HL-60 (cell line): Measurements from ENCODE around the gene MRPL21.

Experiments used
- DNase-seq, 2 experiments: peaks; one replicate each; pipeline ENCODE4 v3.0.0-alpha.2; 2010 to 2020; ENCODE audit warnings: low read depth in 1 of 2, low spot score in 1 of 2
- H3K27ac ChIP-seq: fragments of 250-450 bp; sonication (Bioruptor Pico); replicated peaks from 2 replicates; pipeline ENCODE4 v1.5.1; 2020; ENCODE audit warnings: mild to moderate bottlenecking, moderate library complexity
- H3K27me3 ChIP-seq: fragments of 250-450 bp; sonication (Bioruptor Pico); 2 replicates; pipeline ENCODE4 v1.5.1; 2021; ENCODE audit warnings: mild to moderate bottlenecking, moderate library complexity; ENCODE audit not compliant: insufficient read depth, poor library complexity, severe bottlenecking
- H3K4me3 ChIP-seq: replicated peaks from 2 replicates; pipeline ENCODE4 v1.5.1; 2011; ENCODE audit warnings: mild to moderate bottlenecking, control low read depth, low read length; ENCODE audit not compliant: insufficient read depth
- GABPA ChIP-seq: IDR thresholded peaks from 2 replicates; pipeline ENCODE4 v1.6.1; 2012; ENCODE audit warnings: low read depth
- POLR2AphosphoS5 ChIP-seq: IDR thresholded peaks from 2 replicates; pipeline ENCODE4 v1.6.1; 2012; ENCODE audit warnings: low read depth
- SPI1 ChIP-seq: IDR thresholded peaks from 2 replicates; pipeline ENCODE4 v1.6.1; 2012; ENCODE audit warnings: low read depth, mild to moderate bottlenecking, borderline replicate concordance
- TF ChIP-seq, protein P1 (sequence below): IDR thresholded peaks from 2 replicates; pipeline ENCODE4 v1.6.1; 2012; ENCODE audit warnings: low read depth; ENCODE audit not compliant: insufficient replicate concordance
- TF ChIP-seq, protein P2 (sequence below): IDR thresholded peaks from one replicate; pipeline ENCODE4 v1.5.1; 2011; ENCODE audit warnings: low read length, control low read depth, inconsistent platforms; ENCODE audit not compliant: insufficient read depth

MRPL21 gene

DNA sequence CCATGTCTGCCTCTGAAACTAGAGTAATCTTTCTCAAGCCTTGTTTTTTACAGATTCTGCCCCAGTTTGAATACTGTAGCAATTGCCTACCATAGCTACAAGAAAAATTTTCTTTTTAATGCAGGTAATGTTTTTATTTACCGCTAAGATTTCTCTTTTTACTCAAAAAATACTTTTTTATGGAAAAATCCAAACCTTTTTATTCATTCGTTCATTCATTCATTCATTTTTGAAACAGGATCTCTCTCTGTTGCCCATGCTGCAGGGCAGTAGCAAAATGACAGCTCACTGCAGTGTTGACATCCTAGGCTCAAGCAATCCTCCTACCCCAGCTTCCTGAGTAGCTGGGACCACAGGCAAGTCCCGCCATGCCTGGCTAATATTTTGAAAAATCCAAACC is 59.3 kb downstream of the MRPL21 start:
- TF ChIP-seq, protein P1, sequence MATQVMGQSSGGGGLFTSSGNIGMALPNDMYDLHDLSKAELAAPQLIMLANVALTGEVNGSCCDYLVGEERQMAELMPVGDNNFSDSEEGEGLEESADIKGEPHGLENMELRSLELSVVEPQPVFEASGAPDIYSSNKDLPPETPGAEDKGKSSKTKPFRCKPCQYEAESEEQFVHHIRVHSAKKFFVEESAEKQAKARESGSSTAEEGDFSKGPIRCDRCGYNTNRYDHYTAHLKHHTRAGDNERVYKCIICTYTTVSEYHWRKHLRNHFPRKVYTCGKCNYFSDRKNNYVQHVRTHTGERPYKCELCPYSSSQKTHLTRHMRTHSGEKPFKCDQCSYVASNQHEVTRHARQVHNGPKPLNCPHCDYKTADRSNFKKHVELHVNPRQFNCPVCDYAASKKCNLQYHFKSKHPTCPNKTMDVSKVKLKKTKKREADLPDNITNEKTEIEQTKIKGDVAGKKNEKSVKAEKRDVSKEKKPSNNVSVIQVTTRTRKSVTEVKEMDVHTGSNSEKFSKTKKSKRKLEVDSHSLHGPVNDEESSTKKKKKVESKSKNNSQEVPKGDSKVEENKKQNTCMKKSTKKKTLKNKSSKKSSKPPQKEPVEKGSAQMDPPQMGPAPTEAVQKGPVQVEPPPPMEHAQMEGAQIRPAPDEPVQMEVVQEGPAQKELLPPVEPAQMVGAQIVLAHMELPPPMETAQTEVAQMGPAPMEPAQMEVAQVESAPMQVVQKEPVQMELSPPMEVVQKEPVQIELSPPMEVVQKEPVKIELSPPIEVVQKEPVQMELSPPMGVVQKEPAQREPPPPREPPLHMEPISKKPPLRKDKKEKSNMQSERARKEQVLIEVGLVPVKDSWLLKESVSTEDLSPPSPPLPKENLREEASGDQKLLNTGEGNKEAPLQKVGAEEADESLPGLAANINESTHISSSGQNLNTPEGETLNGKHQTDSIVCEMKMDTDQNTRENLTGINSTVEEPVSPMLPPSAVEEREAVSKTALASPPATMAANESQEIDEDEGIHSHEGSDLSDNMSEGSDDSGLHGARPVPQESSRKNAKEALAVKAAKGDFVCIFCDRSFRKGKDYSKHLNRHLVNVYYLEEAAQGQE: no peak
- TF ChIP-seq POLR2AphosphoS5 (no peak), GABPA (no peak), SPI1 (no peak)
- TF ChIP-seq, protein P2, sequence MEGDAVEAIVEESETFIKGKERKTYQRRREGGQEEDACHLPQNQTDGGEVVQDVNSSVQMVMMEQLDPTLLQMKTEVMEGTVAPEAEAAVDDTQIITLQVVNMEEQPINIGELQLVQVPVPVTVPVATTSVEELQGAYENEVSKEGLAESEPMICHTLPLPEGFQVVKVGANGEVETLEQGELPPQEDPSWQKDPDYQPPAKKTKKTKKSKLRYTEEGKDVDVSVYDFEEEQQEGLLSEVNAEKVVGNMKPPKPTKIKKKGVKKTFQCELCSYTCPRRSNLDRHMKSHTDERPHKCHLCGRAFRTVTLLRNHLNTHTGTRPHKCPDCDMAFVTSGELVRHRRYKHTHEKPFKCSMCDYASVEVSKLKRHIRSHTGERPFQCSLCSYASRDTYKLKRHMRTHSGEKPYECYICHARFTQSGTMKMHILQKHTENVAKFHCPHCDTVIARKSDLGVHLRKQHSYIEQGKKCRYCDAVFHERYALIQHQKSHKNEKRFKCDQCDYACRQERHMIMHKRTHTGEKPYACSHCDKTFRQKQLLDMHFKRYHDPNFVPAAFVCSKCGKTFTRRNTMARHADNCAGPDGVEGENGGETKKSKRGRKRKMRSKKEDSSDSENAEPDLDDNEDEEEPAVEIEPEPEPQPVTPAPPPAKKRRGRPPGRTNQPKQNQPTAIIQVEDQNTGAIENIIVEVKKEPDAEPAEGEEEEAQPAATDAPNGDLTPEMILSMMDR: no peak
- H3K27ac ChIP-seq: peak overlapping the region; percentile 72
- DNase-seq: peak in 1 of 2 experiments; percentile 46
- H3K4me3 ChIP-seq: peak overlapping the region; percentile 32; the same call in 1 of the 2 replicates
- H3K27me3 ChIP-seq: no peaks in the 10 kb centered on the region

DNA sequence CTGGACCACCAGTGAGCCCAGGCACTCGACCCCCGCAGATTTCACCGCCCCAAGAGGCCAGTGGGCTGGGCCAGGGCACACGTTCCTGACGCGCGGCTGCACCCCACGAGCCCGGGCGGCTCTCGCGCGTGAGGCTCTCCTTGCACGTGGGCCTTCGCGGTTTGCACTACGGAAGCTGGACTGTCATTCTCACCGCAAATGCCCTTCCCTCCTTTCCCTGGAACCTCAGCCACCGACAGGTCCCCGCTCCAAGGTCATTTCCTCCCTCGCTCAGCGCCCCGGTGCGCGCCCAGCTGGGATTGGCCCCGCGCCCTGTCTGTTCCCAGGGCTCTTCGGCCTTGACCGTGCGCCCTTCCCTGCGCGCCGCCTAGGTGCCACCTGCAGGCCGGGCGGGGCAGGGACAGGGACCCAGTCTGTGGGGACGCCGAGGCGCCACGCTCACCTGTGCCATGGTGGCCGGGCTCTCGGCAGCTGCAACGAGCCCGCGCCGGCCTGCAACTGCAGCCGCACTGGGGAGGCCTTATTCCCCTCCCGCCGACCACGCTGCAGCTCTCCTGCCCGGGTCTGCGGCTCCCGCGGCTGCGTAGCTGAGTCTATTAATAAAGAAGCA is 59.8 kb downstream of the MRPL21 start:
- Histone ChIP-seq H3K27ac (peak overlapping the region; percentile 72), H3K4me3 (peak overlapping the region; percentile 32), H3K27me3 (no peaks in the 10 kb centered on the region)
- peak; percentile 87 to 90 for DNase-seq
- TF ChIP-seq POLR2AphosphoS5 (peak; percentile 71), GABPA (no peak; the same call in 1 of the 2 replicates), SPI1 (peak; percentile 60; the same call in 1 of the 2 replicates)
- TF ChIP-seq, protein P1: no peak
- TF ChIP-seq, protein P2: peak; percentile 19

DNA sequence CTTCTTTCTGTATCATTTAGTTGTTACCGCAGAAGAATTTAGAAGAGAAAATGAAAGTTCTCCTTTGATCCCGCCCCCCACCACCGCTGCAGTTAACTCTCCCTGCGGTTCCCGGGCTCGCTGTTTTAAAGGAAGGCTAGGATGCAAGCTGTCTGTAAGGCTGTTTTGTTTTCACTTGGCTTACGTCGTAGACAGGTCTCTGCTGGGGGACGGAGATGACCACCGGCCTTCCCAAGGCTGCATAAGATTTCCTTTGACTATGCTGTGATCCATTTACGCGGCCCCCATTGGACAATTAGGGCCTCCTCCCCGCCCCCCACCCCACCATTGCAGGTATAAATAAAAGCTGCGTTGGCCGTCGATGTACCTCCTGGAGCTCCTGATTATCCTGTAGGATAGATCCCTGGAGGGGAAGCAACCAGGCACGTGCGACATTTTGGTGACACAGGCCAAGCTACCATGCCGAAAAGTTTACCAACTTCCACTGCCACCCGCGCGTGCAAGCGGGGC is 60.5 kb downstream of the MRPL21 start:
- Histone ChIP-seq H3K27me3 (no peaks in the 10 kb centered on the region), H3K4me3 (peak overlapping the region; percentile 32), H3K27ac (peak overlapping the region; percentile 72)
- TF ChIP-seq SPI1 (no peak), POLR2AphosphoS5 (no peak), GABPA (no peak)
- TF ChIP-seq, protein P2: no peak
- TF ChIP-seq, protein P1: no peak
- peak in 1 of 2 experiments; percentile 48 for DNase-seq
